Glutamatergic neuron (in vitro differentiated cells): ENCODE data around the gene TTLL7. TPM values are rescaled to one million over a fixed set of nuclear protein-coding genes. Genes with fewer than 3 reads are reported as not detected.

Source experiments
- DNase-seq: peaks from one replicate; pipeline ENCODE4 v3.0.0; 2022
- H3K27ac Mint-ChIP-seq: one replicate; pipeline ENCODE4 v1.8.0; 2020; ENCODE audit warnings: mild to moderate bottlenecking, mixed read lengths, inconsistent platforms; ENCODE audit not compliant: unreplicated experiment
- H3K27me3 Mint-ChIP-seq: one replicate; pipeline ENCODE4 v1.8.0; 2020; ENCODE audit warnings: mild to moderate bottlenecking, moderate library complexity, mixed read lengths, inconsistent platforms; ENCODE audit not compliant: unreplicated experiment
- H3K36me3 Mint-ChIP-seq: one replicate; pipeline ENCODE4 v1.8.0; 2020; ENCODE audit warnings: mild to moderate bottlenecking, mixed read lengths, inconsistent platforms; ENCODE audit not compliant: unreplicated experiment
- H3K4me1 Mint-ChIP-seq: one replicate; pipeline ENCODE4 v1.8.0; 2020; ENCODE audit warnings: mild to moderate bottlenecking, low read depth, mixed read lengths, inconsistent platforms; ENCODE audit not compliant: unreplicated experiment
- H3K4me3 Mint-ChIP-seq: one replicate; pipeline ENCODE4 v1.8.0; 2020; ENCODE audit warnings: mild to moderate bottlenecking, mixed read lengths, inconsistent platforms; ENCODE audit not compliant: unreplicated experiment
- H3K9me3 Mint-ChIP-seq: one replicate; pipeline ENCODE4 v1.8.0; 2020; ENCODE audit warnings: mild to moderate bottlenecking, moderate library complexity, mixed read lengths, inconsistent platforms; ENCODE audit not compliant: unreplicated experiment
- CTCF ChIP-seq: fragments of 200-600 bp; sonication (generic); IDR thresholded peaks from one replicate; pipeline ENCODE4 v1.5.0; 2021; ENCODE audit not compliant: partially characterized antibody, unreplicated experiment
- total RNA-seq: library from RNA; stranded (reverse); fragmentation: NEBNext Ultra II Directional; extraction: Animal tissue kit (Norgen Biotek cat#: 25700); gene quantifications from one replicate; pipeline ENCODE4 v1.2.1, GENCODE V29; 2021; ENCODE audit not compliant: unreplicated experiment

TTLL7 gene
- total RNA-seq, 1 donor from 2014 or later: 123 TPM

- DNase-seq: no peak
- Mint-ChIP-seq H3K9me3 (peaks cover 13% of the 10 kb centered on the region), H3K4me1 (peaks cover 32% of the 10 kb centered on the region), H3K4me3 (peak overlapping the region; percentile 40), H3K36me3 (peaks cover 5% of the 10 kb centered on the region), H3K27ac (peak overlapping the region; percentile 24), H3K27me3 (peaks cover 11% of the 10 kb centered on the region)
- no peak for TF ChIP-seq CTCF
These were observed 2.6 kb upstream of the TTLL7 start for GRCh38 chr1:84001501-84001900.

GRCh38 chr1:84000954-84001495 is 2.1 kb upstream of the TTLL7 start:
- no peak for TF ChIP-seq CTCF
- Mint-ChIP-seq H3K4me3 (peak overlapping the region; percentile 88), H3K27me3 (peaks cover 11% of the 10 kb centered on the region), H3K27ac (peak overlapping the region; percentile 52), H3K9me3 (peaks cover 13% of the 10 kb centered on the region), H3K36me3 (peaks cover 5% of the 10 kb centered on the region), H3K4me1 (peaks cover 36% of the 10 kb centered on the region)
- DNase-seq: peak; percentile 36

DNA sequence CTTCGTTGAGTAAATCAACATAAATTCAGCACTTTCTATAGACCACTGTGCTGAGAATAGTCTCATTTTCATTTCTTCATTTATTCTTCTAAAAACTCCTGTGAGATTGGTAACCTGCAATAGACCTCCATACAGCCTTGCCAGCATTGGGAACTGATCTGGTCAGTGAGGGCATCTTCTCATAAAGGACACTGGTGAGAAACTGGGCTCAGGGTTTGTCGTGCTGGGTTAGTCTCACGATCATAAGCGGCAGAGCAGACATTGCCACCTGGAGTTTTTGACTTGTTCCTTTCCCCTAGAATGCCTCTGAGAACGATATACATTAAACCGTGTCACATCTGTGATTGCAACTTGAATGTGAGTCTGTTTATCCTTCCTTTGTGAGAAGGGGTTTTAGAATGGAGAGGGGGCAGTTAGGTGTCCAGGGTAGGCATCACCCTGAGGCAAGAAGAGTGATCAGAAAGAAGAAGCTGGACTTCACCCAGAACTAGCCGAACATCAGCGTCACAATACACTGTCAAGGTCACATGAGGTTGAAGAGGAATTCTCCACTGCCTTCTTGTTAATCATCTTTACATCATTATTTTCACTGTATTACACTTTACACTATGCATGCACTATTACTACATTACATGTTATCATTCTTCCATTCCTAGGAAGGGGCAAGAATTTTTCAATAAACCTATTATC is 1.4 kb upstream of the TTLL7 start:
- peaks cover 5% of the 10 kb centered on the region for H3K36me3 Mint-ChIP-seq
- H3K4me1 Mint-ChIP-seq: peaks cover 41% of the 10 kb centered on the region
- peak overlapping the region; percentile 78 for H3K27ac Mint-ChIP-seq
- no peak for TF ChIP-seq CTCF
- H3K4me3 Mint-ChIP-seq: peak overlapping the region; percentile 88
- H3K27me3 Mint-ChIP-seq: peaks cover 11% of the 10 kb centered on the region
- no peak for DNase-seq
- peaks cover 13% of the 10 kb centered on the region for H3K9me3 Mint-ChIP-seq

DNA sequence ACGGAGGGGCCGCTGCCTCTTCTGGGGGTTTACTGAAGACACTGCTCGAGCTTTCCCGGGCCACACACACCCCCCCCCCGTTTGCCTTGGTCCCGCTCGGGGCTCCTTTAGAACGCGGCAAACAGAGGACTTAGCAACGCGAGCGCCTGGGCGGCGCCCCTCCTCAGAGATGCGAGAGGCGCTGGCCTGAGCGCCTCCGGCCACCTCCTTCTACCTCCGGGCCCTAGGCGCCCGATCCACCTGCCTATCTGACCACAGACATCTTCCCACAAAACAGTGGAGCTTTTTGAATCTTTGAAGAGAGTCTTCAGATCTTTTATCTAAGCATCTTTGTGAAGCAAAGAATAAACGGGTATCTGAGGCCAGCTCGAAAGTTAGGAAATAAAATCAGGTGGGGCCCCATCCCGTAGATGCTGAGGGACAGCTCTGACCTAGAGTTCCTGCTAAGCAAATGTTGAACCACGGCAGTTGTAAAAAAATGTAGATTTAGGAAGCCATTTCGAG is 436 bp upstream of the TTLL7 start:
- peak overlapping the region; percentile 95 for H3K27ac Mint-ChIP-seq
- peaks cover 5% of the 10 kb centered on the region for H3K36me3 Mint-ChIP-seq
- no peak for DNase-seq
- peaks cover 43% of the 10 kb centered on the region for H3K4me1 Mint-ChIP-seq
- peaks cover 13% of the 10 kb centered on the region for H3K9me3 Mint-ChIP-seq
- TF ChIP-seq CTCF: no peak
- H3K27me3 Mint-ChIP-seq: peaks cover 10% of the 10 kb centered on the region
- peak overlapping the region; percentile 88 for H3K4me3 Mint-ChIP-seq

DNA sequence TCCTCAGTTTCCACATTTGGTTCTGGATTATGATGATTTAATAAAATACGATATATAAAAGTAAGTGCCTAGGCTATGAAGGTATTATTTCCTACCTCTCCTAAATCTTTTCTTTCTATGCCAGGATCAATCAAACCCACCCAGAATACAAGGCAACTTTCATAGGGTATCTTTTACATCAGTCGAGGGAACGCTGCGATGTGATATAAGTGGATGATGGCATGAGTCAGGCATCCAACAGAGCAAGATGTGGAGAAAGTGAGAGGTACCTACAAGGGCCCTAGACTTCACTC is 781 bp downstream of the TTLL7 start:
- Mint-ChIP-seq H3K27ac (peak overlapping the region; percentile 99), H3K4me1 (peaks cover 48% of the 10 kb centered on the region), H3K9me3 (peaks cover 13% of the 10 kb centered on the region), H3K4me3 (peak overlapping the region; percentile 99), H3K27me3 (peaks cover 10% of the 10 kb centered on the region), H3K36me3 (peaks cover 5% of the 10 kb centered on the region)
- TF ChIP-seq CTCF: no peak
- DNase-seq: no peak
